Mesothelial cell of epicardium (in vitro differentiated cells): ENCODE measurements around the gene ZFP30. TPM values are rescaled to one million over a fixed set of nuclear protein-coding genes. Genes with fewer than 3 reads are reported as not detected.

Experiments
- DNase-seq, 2 experiments: peaks; one replicate each; pipeline ENCODE4 v3.0.0; 2021; ENCODE audit warnings: low spot score in 2 of 2; ENCODE audit not compliant: unreplicated experiment in 2 of 2
- H3K27ac Mint-ChIP-seq: 2 replicates; pipeline ENCODE4 v1.8.0; 2021; ENCODE audit warnings: mixed read lengths
- H3K27me3 Mint-ChIP-seq: 2 replicates; pipeline ENCODE4 v1.8.0; 2021; ENCODE audit warnings: low read depth, mixed read lengths
- H3K36me3 Mint-ChIP-seq: 2 replicates; pipeline ENCODE4 v1.8.0; 2021; ENCODE audit warnings: mixed read lengths
- H3K4me1 Mint-ChIP-seq: 2 replicates; pipeline ENCODE4 v1.8.0; 2021; ENCODE audit warnings: mixed read lengths
- H3K4me3 Mint-ChIP-seq: 2 replicates; pipeline ENCODE4 v1.8.0; 2021; ENCODE audit warnings: mild to moderate bottlenecking, moderate library complexity, mixed read lengths
- H3K9me3 Mint-ChIP-seq: 2 replicates; pipeline ENCODE4 v1.8.0; 2021; ENCODE audit warnings: mixed read lengths
- total RNA-seq: library from RNA; stranded (reverse); gene quantifications from 3 replicates; pipeline ENCODE4 v1.2.1, GENCODE V29; 2021
- TF ChIP-seq, protein P1 (sequence below): fragments of 200-600 bp; sonication (generic); IDR thresholded peaks from one replicate; pipeline ENCODE4 v1.5.0; 2021; ENCODE audit warnings: antibody characterized with exemption; ENCODE audit not compliant: unreplicated experiment

ZFP30 gene
- total RNA-seq, 1 donor from 2014 or later = 27.7 TPM

DNA sequence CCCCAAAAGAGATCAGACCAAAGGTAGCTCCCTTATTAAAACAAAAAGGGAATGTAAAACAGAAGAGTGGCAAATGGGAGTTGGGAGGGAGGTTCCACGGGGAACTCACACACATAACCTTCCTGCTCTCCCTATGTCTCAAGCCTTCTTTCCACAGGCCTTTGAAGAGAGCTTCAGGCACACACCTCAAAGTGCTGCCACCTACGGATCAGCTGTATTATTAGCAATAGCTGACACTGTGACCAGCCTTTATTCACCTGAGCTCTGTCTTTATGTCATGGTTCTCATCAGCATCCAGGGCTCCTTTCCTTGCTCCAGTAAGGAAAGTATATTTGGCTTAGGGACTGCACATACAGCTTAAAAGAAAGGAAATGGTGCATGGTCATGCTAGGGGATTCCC is 71.9 kb downstream of the ZFP30 start:
- Mint-ChIP-seq H3K4me1 (no peaks in the 10 kb centered on the region), H3K9me3 (peaks cover 51% of the 10 kb centered on the region), H3K27me3 (no peaks in the 10 kb centered on the region), H3K36me3 (peaks cover 64% of the 10 kb centered on the region), H3K4me3 (no peak overlapping the region), H3K27ac (no peak overlapping the region)
- TF ChIP-seq, protein P1, sequence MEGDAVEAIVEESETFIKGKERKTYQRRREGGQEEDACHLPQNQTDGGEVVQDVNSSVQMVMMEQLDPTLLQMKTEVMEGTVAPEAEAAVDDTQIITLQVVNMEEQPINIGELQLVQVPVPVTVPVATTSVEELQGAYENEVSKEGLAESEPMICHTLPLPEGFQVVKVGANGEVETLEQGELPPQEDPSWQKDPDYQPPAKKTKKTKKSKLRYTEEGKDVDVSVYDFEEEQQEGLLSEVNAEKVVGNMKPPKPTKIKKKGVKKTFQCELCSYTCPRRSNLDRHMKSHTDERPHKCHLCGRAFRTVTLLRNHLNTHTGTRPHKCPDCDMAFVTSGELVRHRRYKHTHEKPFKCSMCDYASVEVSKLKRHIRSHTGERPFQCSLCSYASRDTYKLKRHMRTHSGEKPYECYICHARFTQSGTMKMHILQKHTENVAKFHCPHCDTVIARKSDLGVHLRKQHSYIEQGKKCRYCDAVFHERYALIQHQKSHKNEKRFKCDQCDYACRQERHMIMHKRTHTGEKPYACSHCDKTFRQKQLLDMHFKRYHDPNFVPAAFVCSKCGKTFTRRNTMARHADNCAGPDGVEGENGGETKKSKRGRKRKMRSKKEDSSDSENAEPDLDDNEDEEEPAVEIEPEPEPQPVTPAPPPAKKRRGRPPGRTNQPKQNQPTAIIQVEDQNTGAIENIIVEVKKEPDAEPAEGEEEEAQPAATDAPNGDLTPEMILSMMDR = no peak
- DNase-seq = no peak

DNA sequence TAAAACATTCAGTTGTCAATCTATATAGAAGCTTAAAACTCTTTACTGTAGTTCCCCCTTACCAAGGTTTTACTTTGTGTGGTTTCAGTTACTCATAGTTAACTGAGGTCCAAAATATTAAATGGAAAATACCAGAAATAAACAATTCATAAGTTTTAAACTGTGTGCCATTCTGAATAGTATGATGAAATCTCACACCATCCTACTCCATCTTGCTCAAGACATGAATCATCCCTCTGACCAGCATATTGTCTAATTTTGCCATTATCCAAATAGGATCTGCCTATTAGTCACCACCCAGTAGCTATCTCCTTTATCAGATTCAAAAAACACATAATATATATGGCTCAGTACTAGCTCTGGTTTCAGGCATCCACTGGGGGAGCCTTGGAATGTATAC is 83.1 kb downstream of the ZFP30 start:
- peaks cover 60% of the 10 kb centered on the region for H3K9me3 Mint-ChIP-seq
- no peaks in the 10 kb centered on the region for H3K27me3 Mint-ChIP-seq
- no peaks in the 10 kb centered on the region for H3K4me1 Mint-ChIP-seq
- peaks cover 64% of the 10 kb centered on the region for H3K36me3 Mint-ChIP-seq
- no peak for DNase-seq
- TF ChIP-seq, protein P1 = no peak
- H3K4me3 Mint-ChIP-seq = no peak overlapping the region
- H3K27ac Mint-ChIP-seq = no peak overlapping the region

DNA sequence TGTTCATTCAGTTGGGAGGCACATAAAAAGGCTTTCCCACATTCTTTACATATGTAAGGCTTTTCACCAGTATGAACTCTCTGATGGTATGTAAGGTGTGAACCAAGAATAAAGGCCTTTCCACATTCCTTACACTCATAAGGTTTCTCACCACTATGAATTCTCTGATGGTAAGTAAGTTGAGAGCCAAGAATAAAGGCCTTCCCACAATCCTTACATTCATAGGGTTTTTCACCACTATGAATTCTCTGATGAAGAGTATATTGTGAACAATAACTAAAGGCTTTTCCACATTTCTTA is 89.9 kb downstream of the ZFP30 start:
- TF ChIP-seq, protein P1 = no peak
- H3K9me3 Mint-ChIP-seq = peaks cover 72% of the 10 kb centered on the region
- no peak overlapping the region for H3K27ac Mint-ChIP-seq
- no peaks in the 10 kb centered on the region for H3K4me1 Mint-ChIP-seq
- DNase-seq = no peak
- peaks cover 88% of the 10 kb centered on the region for H3K36me3 Mint-ChIP-seq
- H3K27me3 Mint-ChIP-seq = no peaks in the 10 kb centered on the region
- no peak overlapping the region for H3K4me3 Mint-ChIP-seq

DNA sequence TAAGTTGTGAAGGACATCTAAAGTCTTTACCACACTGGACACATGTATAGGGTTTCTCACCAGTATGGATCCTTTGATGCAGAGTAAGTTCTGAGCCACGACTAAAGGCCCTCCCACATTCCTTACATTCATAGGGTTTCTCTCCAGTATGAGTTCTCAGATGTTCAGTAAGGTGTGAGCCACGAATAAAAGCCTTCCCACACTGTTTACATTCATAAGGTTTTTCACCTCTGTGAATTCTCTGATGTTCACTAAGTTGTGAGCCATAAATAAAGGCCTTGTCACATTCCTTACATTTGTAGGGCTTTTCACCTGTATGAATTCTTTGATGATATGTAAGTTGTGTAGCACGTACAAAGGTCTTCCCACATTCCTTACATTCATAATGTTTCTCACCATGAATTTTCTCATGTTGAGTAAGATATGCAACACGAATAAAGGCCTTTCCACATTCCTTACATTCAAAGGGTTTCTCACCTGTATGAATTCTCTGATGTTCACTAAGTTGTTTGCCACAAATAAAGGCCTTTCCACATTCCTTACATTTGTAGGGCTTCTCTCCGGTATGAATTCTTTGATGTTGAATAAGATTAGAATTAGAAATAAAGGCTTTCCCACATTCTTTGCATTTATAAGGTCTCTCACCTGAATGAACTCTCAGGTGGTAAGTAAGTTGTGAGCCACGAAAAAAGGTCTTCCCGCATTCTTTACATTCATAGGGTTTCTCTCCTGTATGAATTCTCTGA is 90.5 kb downstream of the ZFP30 start:
- TF ChIP-seq, protein P1 = no peak
- peaks cover 68% of the 10 kb centered on the region for H3K9me3 Mint-ChIP-seq
- H3K4me3 Mint-ChIP-seq = no peak overlapping the region
- no peaks in the 10 kb centered on the region for H3K4me1 Mint-ChIP-seq
- H3K27me3 Mint-ChIP-seq = no peaks in the 10 kb centered on the region
- no peak overlapping the region for H3K27ac Mint-ChIP-seq
- peaks cover 85% of the 10 kb centered on the region for H3K36me3 Mint-ChIP-seq
- DNase-seq = no peak

Other genes with a start within 250 kb of the ZFP30 start
- gene ZNF569, start 188.0 kb downstream of the ZFP30 start, total RNA-seq = 5.4 to 5.8 TPM (median 5.5 TPM) in 3 replicates
- gene ZNF570, start 186.1 kb downstream of the ZFP30 start, total RNA-seq = 7.3 to 7.9 TPM (median 7.6 TPM) in 3 replicates
- gene ZNF793, start 148.5 kb downstream of the ZFP30 start, total RNA-seq = 29.7 to 32.1 TPM (median 30.4 TPM) in 3 replicates
- gene ZNF571, start 60.7 kb downstream of the ZFP30 start, total RNA-seq = 6.8 to 9.1 TPM (median 6.8 TPM) in 3 replicates
- 0.98 to 1.3 TPM (median 1.2 TPM) in 3 replicates for gene ZNF540, start 60.6 kb downstream of the ZFP30 start, total RNA-seq
- 17.6 to 18.7 TPM (median 17.7 TPM) in 3 replicates for gene ZNF607, start 64.3 kb upstream of the ZFP30 start, total RNA-seq
- gene ZNF573, start 124.1 kb upstream of the ZFP30 start, total RNA-seq = 13.0 to 18.1 TPM (median 14.4 TPM) in 3 replicates